ENCODE data around the gene IZUMO1. TPM values are rescaled to one million over a fixed set of nuclear protein-coding genes. Genes with fewer than 3 reads are reported as not detected.

IZUMO1 gene
- total RNA-seq, 1 donor from 2014 or later, result 0.26 TPM

DNA sequence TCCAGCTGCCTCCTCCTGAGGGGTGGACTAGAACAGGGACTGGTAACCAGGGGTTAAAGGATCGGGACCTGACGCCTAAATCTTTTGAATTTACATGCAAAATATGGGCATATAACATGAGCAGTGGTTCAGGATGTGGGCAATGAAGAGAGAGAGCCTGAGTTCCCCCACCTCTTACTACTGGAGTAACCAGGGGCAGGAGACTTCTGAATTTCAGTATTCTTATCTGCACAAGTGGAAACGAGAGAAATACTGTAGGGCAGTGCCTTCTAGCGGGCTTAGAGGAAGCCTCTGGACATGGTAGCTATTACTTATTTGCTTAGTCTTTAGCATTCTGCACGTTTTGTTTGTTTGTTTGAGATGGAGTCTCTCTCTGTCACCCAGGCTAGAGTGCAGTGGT lies 37.8 kb upstream of the IZUMO1 start:
- Histone ChIP-seq H3K36me3 (ENCODE audit: control insufficient read depth, insufficient read depth, low read length) (no peaks in the 10 kb centered on the region), H3K4me3 (ENCODE audit: low read depth, low read length) (no peak overlapping the region), H3K27me3 (ENCODE audit: control insufficient read depth, insufficient read depth, low read length) (no peaks in the 10 kb centered on the region)
- DNase-seq (ENCODE audit: low read depth) (no peak), FAIRE-seq (no peak)
- TF ChIP-seq, protein P1, sequence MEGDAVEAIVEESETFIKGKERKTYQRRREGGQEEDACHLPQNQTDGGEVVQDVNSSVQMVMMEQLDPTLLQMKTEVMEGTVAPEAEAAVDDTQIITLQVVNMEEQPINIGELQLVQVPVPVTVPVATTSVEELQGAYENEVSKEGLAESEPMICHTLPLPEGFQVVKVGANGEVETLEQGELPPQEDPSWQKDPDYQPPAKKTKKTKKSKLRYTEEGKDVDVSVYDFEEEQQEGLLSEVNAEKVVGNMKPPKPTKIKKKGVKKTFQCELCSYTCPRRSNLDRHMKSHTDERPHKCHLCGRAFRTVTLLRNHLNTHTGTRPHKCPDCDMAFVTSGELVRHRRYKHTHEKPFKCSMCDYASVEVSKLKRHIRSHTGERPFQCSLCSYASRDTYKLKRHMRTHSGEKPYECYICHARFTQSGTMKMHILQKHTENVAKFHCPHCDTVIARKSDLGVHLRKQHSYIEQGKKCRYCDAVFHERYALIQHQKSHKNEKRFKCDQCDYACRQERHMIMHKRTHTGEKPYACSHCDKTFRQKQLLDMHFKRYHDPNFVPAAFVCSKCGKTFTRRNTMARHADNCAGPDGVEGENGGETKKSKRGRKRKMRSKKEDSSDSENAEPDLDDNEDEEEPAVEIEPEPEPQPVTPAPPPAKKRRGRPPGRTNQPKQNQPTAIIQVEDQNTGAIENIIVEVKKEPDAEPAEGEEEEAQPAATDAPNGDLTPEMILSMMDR (IDR thresholded peaks at IDR 0.05; ENCODE audit: insufficient read depth, low read length, severe bottlenecking), result peak; percentile 14

DNA sequence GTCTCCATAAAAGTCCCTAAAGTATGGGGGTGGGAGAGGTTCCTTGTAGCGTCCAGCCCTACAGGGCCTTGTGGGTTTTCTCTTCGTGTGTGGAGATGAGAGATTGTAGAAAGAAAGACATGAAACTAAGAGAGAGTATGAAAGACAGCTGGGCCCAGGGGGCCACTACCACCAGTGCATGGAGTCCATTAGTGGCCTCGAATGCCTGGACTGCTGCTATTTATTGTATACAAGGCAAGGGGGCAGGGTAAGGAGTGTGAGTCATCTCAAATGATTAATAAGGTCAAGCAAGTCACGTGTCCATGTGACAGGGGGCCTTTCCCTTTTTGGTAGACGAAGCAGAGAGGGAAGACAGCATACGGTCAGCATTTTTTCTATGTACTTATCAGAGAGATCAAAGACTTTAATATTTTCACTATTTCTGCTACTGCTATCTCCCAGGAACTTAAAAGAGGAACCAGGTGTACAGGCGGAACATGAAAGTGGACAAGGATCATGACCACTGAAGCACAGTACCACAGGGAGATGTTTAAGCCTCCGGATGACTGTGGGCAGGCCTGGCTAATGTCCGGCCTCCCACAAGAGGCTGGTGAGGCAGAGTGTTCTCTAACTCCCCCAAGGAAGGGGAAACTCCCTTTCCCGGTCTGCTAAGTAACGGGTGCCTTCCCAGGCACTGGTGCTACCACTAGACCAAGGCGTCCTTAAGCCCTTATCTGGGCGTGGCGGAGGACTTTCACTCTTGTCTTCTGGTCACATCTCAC lies 34.1 kb upstream of the IZUMO1 start:
- no peak for FAIRE-seq
- H3K27me3 ChIP-seq (ENCODE audit: control insufficient read depth, insufficient read depth, low read length), result no peaks in the 10 kb centered on the region
- no peak overlapping the region for H3K4me3 ChIP-seq (ENCODE audit: low read depth, low read length)
- peak; percentile 32 for DNase-seq (ENCODE audit: low read depth)
- no peaks in the 10 kb centered on the region for H3K36me3 ChIP-seq (ENCODE audit: control insufficient read depth, insufficient read depth, low read length)
- TF ChIP-seq, protein P1 (IDR thresholded peaks at IDR 0.05; ENCODE audit: insufficient read depth, low read length, severe bottlenecking), result no peak

DNA sequence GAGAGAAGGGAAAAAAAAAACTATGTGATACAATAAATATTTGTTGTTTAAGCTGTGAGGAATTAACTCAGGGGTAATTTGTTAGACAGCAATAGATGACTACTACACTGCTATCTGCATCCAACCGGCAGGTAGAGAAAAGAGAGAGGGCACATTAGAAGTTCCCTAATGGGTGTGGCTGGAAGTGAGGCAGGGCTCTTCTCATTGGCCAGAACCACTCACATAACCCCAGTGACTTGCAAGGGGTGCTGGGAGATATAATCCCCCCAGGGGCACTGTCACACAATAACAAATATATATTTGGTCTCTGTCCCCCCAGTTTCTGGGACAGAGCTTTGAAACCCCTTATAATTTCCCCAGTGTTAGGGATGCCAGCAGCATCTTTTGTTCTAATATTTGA lies 32.9 kb upstream of the IZUMO1 start:
- no peak for FAIRE-seq
- TF ChIP-seq, protein P1 (IDR thresholded peaks at IDR 0.05; ENCODE audit: insufficient read depth, low read length, severe bottlenecking), result no peak
- Histone ChIP-seq H3K36me3 (ENCODE audit: control insufficient read depth, insufficient read depth, low read length) (no peaks in the 10 kb centered on the region), H3K4me3 (ENCODE audit: low read depth, low read length) (no peak overlapping the region), H3K27me3 (ENCODE audit: control insufficient read depth, insufficient read depth, low read length) (no peaks in the 10 kb centered on the region)
- no peak for DNase-seq (ENCODE audit: low read depth)

- TF ChIP-seq, protein P1 (IDR thresholded peaks at IDR 0.05; ENCODE audit: insufficient read depth, low read length, severe bottlenecking), result no peak
- Histone ChIP-seq H3K36me3 (ENCODE audit: control insufficient read depth, insufficient read depth, low read length) (no peaks in the 10 kb centered on the region), H3K27me3 (ENCODE audit: control insufficient read depth, insufficient read depth, low read length) (no peaks in the 10 kb centered on the region), H3K4me3 (ENCODE audit: low read depth, low read length) (no peak overlapping the region)
- FAIRE-seq, result no peak
- DNase-seq (ENCODE audit: low read depth), result no peak
Measured at GRCh38 chr19:48777720-48778119, 31.0 kb upstream of the IZUMO1 start.

DNA sequence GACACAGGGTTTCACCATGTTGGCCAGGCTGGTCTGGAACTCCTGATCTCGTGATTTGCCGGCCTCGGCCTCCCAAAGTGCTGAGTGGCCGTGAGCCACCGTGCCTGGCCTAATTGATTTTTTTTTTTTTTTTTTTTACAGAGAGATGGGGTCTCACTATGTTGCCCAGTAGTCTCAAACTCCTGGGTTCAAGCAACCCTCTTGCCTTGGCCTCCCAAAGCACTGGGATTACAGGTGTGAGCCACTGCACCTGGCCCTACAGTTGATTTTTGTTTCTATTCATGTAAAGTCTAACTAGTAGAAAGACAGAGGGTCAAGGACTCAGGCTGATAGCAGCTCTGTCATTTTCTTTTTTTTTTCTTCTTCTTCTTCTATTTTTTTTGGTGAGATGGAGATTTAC lies 30.4 kb upstream of the IZUMO1 start:
- DNase-seq (ENCODE audit: low read depth) (no peak), FAIRE-seq (no peak)
- no peak overlapping the region for H3K4me3 ChIP-seq (ENCODE audit: low read depth, low read length)
- no peaks in the 10 kb centered on the region for H3K36me3 ChIP-seq (ENCODE audit: control insufficient read depth, insufficient read depth, low read length)
- TF ChIP-seq, protein P1 (IDR thresholded peaks at IDR 0.05; ENCODE audit: insufficient read depth, low read length, severe bottlenecking), result no peak
- no peaks in the 10 kb centered on the region for H3K27me3 ChIP-seq (ENCODE audit: control insufficient read depth, insufficient read depth, low read length)

- H3K4me3 ChIP-seq (ENCODE audit: low read depth, low read length), result no peak overlapping the region
- no peaks in the 10 kb centered on the region for H3K27me3 ChIP-seq (ENCODE audit: control insufficient read depth, insufficient read depth, low read length)
- TF ChIP-seq, protein P1 (IDR thresholded peaks at IDR 0.05; ENCODE audit: insufficient read depth, low read length, severe bottlenecking), result no peak
- DNase-seq (ENCODE audit: low read depth), result no peak
- no peak for FAIRE-seq
- H3K36me3 ChIP-seq (ENCODE audit: control insufficient read depth, insufficient read depth, low read length), result no peaks in the 10 kb centered on the region
Measured at GRCh38 chr19:48772503-48772953, 25.8 kb upstream of the IZUMO1 start.
